Measurements from ENCODE around the gene GULP1. TPM values are rescaled to one million over a fixed set of nuclear protein-coding genes. Genes with fewer than 3 reads are reported as not detected.

GULP1 gene
- total RNA-seq: not detected in 2 replicates

GRCh38 chr2:188291617-188292347 lies at the start of gene GULP1:
GULP1 (plus strand) TSS chr2:188291874; CDS start chr2:188477703, 185,829 bp downstream.
- H3K27me3 Mint-ChIP-seq (ENCODE audit: low read depth): peaks cover 39% of the 10 kb centered on the region
- no peaks in the 10 kb centered on the region for H3K36me3 Mint-ChIP-seq (ENCODE audit: low read depth)
- no peak within 1 kb of the TSS for H3K27ac Mint-ChIP-seq
- H3K4me1 Mint-ChIP-seq (ENCODE audit: low read depth): peaks cover 8% of the 10 kb centered on the region
- DNase-seq (ENCODE audit: low spot score): no peak
- H3K4me3 Mint-ChIP-seq (ENCODE audit: low read depth): peak within 1 kb of the TSS; percentile 24
- intact Hi-C loops (cut with micrococcal nuclease): no loop called here
- no peaks in the 10 kb centered on the region for H3K9me3 Mint-ChIP-seq

- no peaks in the 10 kb centered on the region for H3K27me3 Mint-ChIP-seq (ENCODE audit: low read depth)
- H3K9me3 Mint-ChIP-seq: peaks cover 11% of the 10 kb centered on the region
- DNase-seq (ENCODE audit: low spot score): no peak
- H3K36me3 Mint-ChIP-seq (ENCODE audit: low read depth): no peaks in the 10 kb centered on the region
- H3K4me3 Mint-ChIP-seq (ENCODE audit: low read depth): no peak overlapping the region
- intact Hi-C loops (cut with micrococcal nuclease): no loop called here
- no peak overlapping the region for H3K27ac Mint-ChIP-seq
- no peaks in the 10 kb centered on the region for H3K4me1 Mint-ChIP-seq (ENCODE audit: low read depth)
These were observed 48.3 kb upstream of the GULP1 start for GRCh38 chr2:188243381-188243780.

- Mint-ChIP-seq H3K9me3 (peaks cover 1% of the 10 kb centered on the region), H3K36me3 (ENCODE audit: low read depth) (no peaks in the 10 kb centered on the region)
- intact Hi-C loops (cut with micrococcal nuclease): no loop called here
These were observed 47.3 kb upstream of the GULP1 start for GRCh38 chr2:188244383-188244782.

GRCh38 chr2:188245230-188245629 lies 46.4 kb upstream of the GULP1 start:
- Mint-ChIP-seq H3K27me3 (ENCODE audit: low read depth) (no peaks in the 10 kb centered on the region), H3K27ac (no peak overlapping the region), H3K9me3 (no peaks in the 10 kb centered on the region), H3K4me1 (ENCODE audit: low read depth) (no peaks in the 10 kb centered on the region), H3K36me3 (ENCODE audit: low read depth) (no peaks in the 10 kb centered on the region), H3K4me3 (ENCODE audit: low read depth) (no peak overlapping the region)
- intact Hi-C loops (cut with micrococcal nuclease): no loop called here
- DNase-seq (ENCODE audit: low spot score): no peak

More at GRCh38 chr2:188244383-188244782, 47.3 kb upstream of the GULP1 start:
- no peaks in the 10 kb centered on the region for H3K27me3 Mint-ChIP-seq (ENCODE audit: low read depth)
- no peak overlapping the region for H3K4me3 Mint-ChIP-seq (ENCODE audit: low read depth)
- H3K4me1 Mint-ChIP-seq (ENCODE audit: low read depth): no peaks in the 10 kb centered on the region
- DNase-seq (ENCODE audit: low spot score): no peak
- no peak overlapping the region for H3K27ac Mint-ChIP-seq

GRCh38 chr2:188248513-188248912 lies 43.2 kb upstream of the GULP1 start:
- H3K4me1 Mint-ChIP-seq (ENCODE audit: low read depth): no peaks in the 10 kb centered on the region
- intact Hi-C loops (cut with micrococcal nuclease): no loop called here

GRCh38 chr2:188251034-188251433 lies 40.6 kb upstream of the GULP1 start:
- no peaks in the 10 kb centered on the region for H3K9me3 Mint-ChIP-seq
- DNase-seq (ENCODE audit: low spot score): no peak
- H3K27ac Mint-ChIP-seq: no peak overlapping the region
- no peaks in the 10 kb centered on the region for H3K36me3 Mint-ChIP-seq (ENCODE audit: low read depth)
- H3K4me1 Mint-ChIP-seq (ENCODE audit: low read depth): no peaks in the 10 kb centered on the region
- H3K4me3 Mint-ChIP-seq (ENCODE audit: low read depth): no peak overlapping the region
- no peaks in the 10 kb centered on the region for H3K27me3 Mint-ChIP-seq (ENCODE audit: low read depth)
- intact Hi-C loops (cut with micrococcal nuclease): no loop called here

More at GRCh38 chr2:188248513-188248912, 43.2 kb upstream of the GULP1 start:
- Mint-ChIP-seq H3K36me3 (ENCODE audit: low read depth) (no peaks in the 10 kb centered on the region), H3K9me3 (no peaks in the 10 kb centered on the region), H3K4me3 (ENCODE audit: low read depth) (no peak overlapping the region), H3K27ac (no peak overlapping the region), H3K27me3 (ENCODE audit: low read depth) (no peaks in the 10 kb centered on the region)
- DNase-seq (ENCODE audit: low spot score): no peak

- Mint-ChIP-seq H3K4me1 (ENCODE audit: low read depth) (no peaks in the 10 kb centered on the region), H3K9me3 (no peaks in the 10 kb centered on the region), H3K4me3 (ENCODE audit: low read depth) (no peak overlapping the region), H3K27me3 (ENCODE audit: low read depth) (no peaks in the 10 kb centered on the region), H3K36me3 (ENCODE audit: low read depth) (no peaks in the 10 kb centered on the region), H3K27ac (no peak overlapping the region)
- intact Hi-C loops (cut with micrococcal nuclease): no loop called here
- DNase-seq (ENCODE audit: low spot score): no peak
These were observed 35.3 kb upstream of the GULP1 start for GRCh38 chr2:188256420-188256819.

GRCh38 chr2:188265315-188265714 lies 26.4 kb upstream of the GULP1 start:
- no peak overlapping the region for H3K4me3 Mint-ChIP-seq (ENCODE audit: low read depth)
- no peak overlapping the region for H3K27ac Mint-ChIP-seq
- no peaks in the 10 kb centered on the region for H3K27me3 Mint-ChIP-seq (ENCODE audit: low read depth)
- intact Hi-C loops (cut with micrococcal nuclease): no loop called here
- H3K36me3 Mint-ChIP-seq (ENCODE audit: low read depth): no peaks in the 10 kb centered on the region
- H3K4me1 Mint-ChIP-seq (ENCODE audit: low read depth): no peaks in the 10 kb centered on the region
- no peaks in the 10 kb centered on the region for H3K9me3 Mint-ChIP-seq
- no peak for DNase-seq (ENCODE audit: low spot score)

GRCh38 chr2:188267776-188268175 lies 23.9 kb upstream of the GULP1 start:
- Mint-ChIP-seq H3K4me3 (ENCODE audit: low read depth) (no peak overlapping the region), H3K4me1 (ENCODE audit: low read depth) (no peaks in the 10 kb centered on the region), H3K36me3 (ENCODE audit: low read depth) (no peaks in the 10 kb centered on the region), H3K27me3 (ENCODE audit: low read depth) (no peaks in the 10 kb centered on the region), H3K9me3 (no peaks in the 10 kb centered on the region), H3K27ac (no peak overlapping the region)
- intact Hi-C loops (cut with micrococcal nuclease): no loop called here
- DNase-seq (ENCODE audit: low spot score): no peak

GRCh38 chr2:188269004-188269403 lies 22.7 kb upstream of the GULP1 start:
- no peaks in the 10 kb centered on the region for H3K27me3 Mint-ChIP-seq (ENCODE audit: low read depth)
- no peak overlapping the region for H3K4me3 Mint-ChIP-seq (ENCODE audit: low read depth)
- intact Hi-C loops (cut with micrococcal nuclease): no loop called here
- no peaks in the 10 kb centered on the region for H3K4me1 Mint-ChIP-seq (ENCODE audit: low read depth)
- no peak for DNase-seq (ENCODE audit: low spot score)
- no peaks in the 10 kb centered on the region for H3K36me3 Mint-ChIP-seq (ENCODE audit: low read depth)
- no peaks in the 10 kb centered on the region for H3K9me3 Mint-ChIP-seq
- H3K27ac Mint-ChIP-seq: no peak overlapping the region

GRCh38 chr2:188272121-188272520 lies 19.6 kb upstream of the GULP1 start:
- no peak for DNase-seq (ENCODE audit: low spot score)
- intact Hi-C loops (cut with micrococcal nuclease): no loop called here
- Mint-ChIP-seq H3K4me3 (ENCODE audit: low read depth) (no peak overlapping the region), H3K4me1 (ENCODE audit: low read depth) (no peaks in the 10 kb centered on the region), H3K27me3 (ENCODE audit: low read depth) (no peaks in the 10 kb centered on the region), H3K36me3 (ENCODE audit: low read depth) (no peaks in the 10 kb centered on the region), H3K27ac (no peak overlapping the region), H3K9me3 (no peaks in the 10 kb centered on the region)

- Mint-ChIP-seq H3K4me3 (ENCODE audit: low read depth) (no peak overlapping the region), H3K9me3 (no peaks in the 10 kb centered on the region), H3K36me3 (ENCODE audit: low read depth) (no peaks in the 10 kb centered on the region), H3K4me1 (ENCODE audit: low read depth) (no peaks in the 10 kb centered on the region), H3K27me3 (ENCODE audit: low read depth) (no peaks in the 10 kb centered on the region), H3K27ac (no peak overlapping the region)
- DNase-seq (ENCODE audit: low spot score): no peak
- intact Hi-C loops (cut with micrococcal nuclease): no loop called here
These were observed 17.4 kb upstream of the GULP1 start for GRCh38 chr2:188274274-188274673.

- no peaks in the 10 kb centered on the region for H3K27me3 Mint-ChIP-seq (ENCODE audit: low read depth)
- no peak overlapping the region for H3K4me3 Mint-ChIP-seq (ENCODE audit: low read depth)
- H3K27ac Mint-ChIP-seq: no peak overlapping the region
- H3K36me3 Mint-ChIP-seq (ENCODE audit: low read depth): no peaks in the 10 kb centered on the region
- intact Hi-C loops (cut with micrococcal nuclease): no loop called here
- H3K9me3 Mint-ChIP-seq: no peaks in the 10 kb centered on the region
- no peak for DNase-seq (ENCODE audit: low spot score)
- H3K4me1 Mint-ChIP-seq (ENCODE audit: low read depth): no peaks in the 10 kb centered on the region
These were observed 15.4 kb upstream of the GULP1 start for GRCh38 chr2:188276255-188276654.

GRCh38 chr2:188277786-188278185 lies 13.9 kb upstream of the GULP1 start:
- Mint-ChIP-seq H3K9me3 (no peaks in the 10 kb centered on the region), H3K27me3 (ENCODE audit: low read depth) (no peaks in the 10 kb centered on the region), H3K4me3 (ENCODE audit: low read depth) (no peak overlapping the region), H3K27ac (no peak overlapping the region), H3K4me1 (ENCODE audit: low read depth) (no peaks in the 10 kb centered on the region), H3K36me3 (ENCODE audit: low read depth) (no peaks in the 10 kb centered on the region)
- DNase-seq (ENCODE audit: low spot score): no peak
- intact Hi-C loops (cut with micrococcal nuclease): no loop called here
